ENCODE measurements around the gene SLC5A6.

Gene SLC5A6

DNA sequence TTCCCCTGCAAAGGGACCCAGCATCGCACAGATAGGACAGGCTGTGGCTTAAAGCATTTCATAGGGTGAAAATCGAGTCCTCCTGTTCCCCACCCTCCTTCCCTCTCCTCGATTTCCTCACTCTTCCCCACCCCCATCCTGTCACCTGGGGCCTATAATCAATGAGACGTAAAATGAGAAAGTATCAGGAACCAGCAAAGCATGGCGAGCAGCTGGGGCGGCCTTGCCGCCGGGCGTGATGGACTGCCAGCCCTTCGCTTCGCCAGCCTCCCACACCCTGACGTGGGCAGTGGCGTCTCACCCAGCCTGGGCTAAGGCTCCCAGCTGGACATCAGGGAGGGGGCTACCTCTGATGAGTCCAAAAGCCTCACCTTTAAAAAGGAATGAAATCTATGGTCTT lies 39.7 kb upstream of the SLC5A6 start:
- TF ChIP-seq, protein P1, sequence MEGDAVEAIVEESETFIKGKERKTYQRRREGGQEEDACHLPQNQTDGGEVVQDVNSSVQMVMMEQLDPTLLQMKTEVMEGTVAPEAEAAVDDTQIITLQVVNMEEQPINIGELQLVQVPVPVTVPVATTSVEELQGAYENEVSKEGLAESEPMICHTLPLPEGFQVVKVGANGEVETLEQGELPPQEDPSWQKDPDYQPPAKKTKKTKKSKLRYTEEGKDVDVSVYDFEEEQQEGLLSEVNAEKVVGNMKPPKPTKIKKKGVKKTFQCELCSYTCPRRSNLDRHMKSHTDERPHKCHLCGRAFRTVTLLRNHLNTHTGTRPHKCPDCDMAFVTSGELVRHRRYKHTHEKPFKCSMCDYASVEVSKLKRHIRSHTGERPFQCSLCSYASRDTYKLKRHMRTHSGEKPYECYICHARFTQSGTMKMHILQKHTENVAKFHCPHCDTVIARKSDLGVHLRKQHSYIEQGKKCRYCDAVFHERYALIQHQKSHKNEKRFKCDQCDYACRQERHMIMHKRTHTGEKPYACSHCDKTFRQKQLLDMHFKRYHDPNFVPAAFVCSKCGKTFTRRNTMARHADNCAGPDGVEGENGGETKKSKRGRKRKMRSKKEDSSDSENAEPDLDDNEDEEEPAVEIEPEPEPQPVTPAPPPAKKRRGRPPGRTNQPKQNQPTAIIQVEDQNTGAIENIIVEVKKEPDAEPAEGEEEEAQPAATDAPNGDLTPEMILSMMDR (IDR thresholded peaks at IDR 0.05) = no peak
- TF ChIP-seq ZFX (IDR thresholded peaks at IDR 0.05; ENCODE audit: borderline replicate concordance) = no peak

DNA sequence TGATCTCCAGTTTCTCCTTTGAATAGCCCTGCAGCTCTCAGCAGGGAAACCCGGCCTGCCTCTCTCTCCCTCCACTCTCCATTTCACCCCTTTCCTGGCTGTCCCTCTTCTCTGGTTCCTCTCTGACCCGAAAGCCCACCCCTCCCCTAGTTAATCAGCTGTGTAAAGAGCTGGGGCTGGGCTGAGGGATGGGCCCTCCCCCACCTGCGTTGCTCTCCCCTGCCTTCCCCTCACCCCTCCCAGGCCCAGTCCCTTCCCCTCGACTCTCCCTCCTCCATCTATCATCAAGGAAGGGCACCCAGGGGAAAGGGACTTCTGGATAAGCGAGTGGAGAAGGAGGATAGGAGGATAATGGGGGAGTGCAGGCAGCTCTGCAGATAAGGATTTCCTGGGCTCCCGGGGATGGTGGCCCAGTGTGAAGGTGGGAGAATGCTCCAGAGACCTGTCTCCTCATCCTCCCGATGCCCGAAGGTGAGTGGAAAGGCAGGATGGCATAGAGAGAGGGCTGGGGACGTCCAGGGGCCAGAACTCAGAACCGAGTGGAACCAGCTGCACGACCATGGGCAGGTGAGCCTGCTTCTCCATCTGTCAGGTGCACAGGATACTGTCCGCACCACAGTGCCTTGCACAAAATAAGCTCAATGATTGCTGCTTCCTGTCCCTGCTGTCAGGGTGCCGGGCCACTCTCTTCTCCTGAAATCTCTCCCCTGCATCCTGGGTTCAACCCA lies 38.7 kb upstream of the SLC5A6 start:
- H3K27ac ChIP-seq = no peak overlapping the region
- TF ChIP-seq ZFX (IDR thresholded peaks at IDR 0.05; ENCODE audit: borderline replicate concordance) = no peak
- TF ChIP-seq, protein P1 (IDR thresholded peaks at IDR 0.05) = no peak

More for the DNA sequence above, 39.7 kb upstream of the SLC5A6 start:
- no peak overlapping the region for H3K27ac ChIP-seq

- no peak for TF ChIP-seq ZFX (IDR thresholded peaks at IDR 0.05; ENCODE audit: borderline replicate concordance)
- TF ChIP-seq, protein P1 (IDR thresholded peaks at IDR 0.05) = peak; percentile 56
- no peak overlapping the region for H3K27ac ChIP-seq
Measured at GRCh38 chr2:27249891-27250651, 38.0 kb upstream of the SLC5A6 start.

DNA sequence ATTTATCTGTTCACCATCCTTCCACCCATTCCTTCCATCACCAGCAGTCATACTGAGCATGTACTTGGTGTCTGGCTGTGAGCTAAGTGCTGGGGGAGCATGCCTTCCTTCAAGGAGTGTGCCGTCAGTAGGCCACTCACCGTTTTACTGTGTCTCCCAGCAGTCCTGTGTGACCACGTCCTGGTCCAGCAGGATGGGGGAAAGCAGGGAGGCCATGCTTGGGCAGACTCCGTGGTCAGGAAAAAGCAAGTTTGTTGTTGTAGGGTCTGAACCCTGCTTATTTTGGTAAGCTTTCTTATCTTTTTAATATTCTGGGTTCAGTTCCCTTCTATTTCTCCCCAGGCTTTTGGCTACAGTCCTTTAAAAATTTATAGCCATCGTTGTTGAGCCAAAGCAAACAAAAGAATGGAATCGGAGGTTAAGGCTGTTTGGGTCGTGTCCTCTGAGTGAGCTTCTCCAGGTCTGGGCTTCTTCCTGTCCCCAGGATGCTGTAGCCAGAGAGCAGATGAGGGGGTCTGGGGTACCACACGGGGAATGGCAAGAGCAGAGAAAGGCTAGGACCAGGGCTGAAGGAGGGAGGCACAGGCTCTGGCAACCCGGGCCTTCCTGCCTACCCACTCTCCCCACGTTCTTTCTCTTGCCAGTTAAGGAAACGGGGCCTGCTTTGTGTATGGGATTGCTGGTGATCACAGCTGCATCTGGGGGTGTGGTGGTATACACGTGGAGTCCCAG lies 37.3 kb upstream of the SLC5A6 start:
- TF ChIP-seq, protein P1 (IDR thresholded peaks at IDR 0.05) = no peak
- TF ChIP-seq ZFX (IDR thresholded peaks at IDR 0.05; ENCODE audit: borderline replicate concordance) = no peak
- no peak overlapping the region for H3K27ac ChIP-seq

DNA sequence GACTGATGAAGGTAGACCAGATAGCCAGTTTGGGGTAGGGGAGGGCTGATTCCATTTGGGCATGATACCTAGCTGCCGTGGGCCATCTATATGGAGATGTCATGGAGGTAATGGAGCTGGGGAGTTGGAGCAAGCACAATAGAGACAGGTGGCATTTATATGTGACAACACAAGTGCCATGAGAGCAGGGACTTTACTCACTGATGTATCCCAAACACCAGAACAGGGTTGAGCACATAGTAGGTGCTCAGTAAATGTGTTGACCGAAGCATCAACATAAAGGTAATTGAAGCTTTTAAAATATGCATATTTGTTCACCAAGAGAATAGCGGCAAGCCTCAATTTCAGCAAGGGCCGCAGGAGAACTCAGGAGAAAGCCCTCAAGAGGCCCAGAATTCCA lies 35.8 kb upstream of the SLC5A6 start:
- TF ChIP-seq, protein P1 (IDR thresholded peaks at IDR 0.05) = no peak
- TF ChIP-seq ZFX (IDR thresholded peaks at IDR 0.05; ENCODE audit: borderline replicate concordance) = no peak
- no peak overlapping the region for H3K27ac ChIP-seq

- no peak overlapping the region for H3K27ac ChIP-seq
- TF ChIP-seq, protein P1 (IDR thresholded peaks at IDR 0.05) = no peak
- TF ChIP-seq ZFX (IDR thresholded peaks at IDR 0.05; ENCODE audit: borderline replicate concordance) = no peak
Measured at GRCh38 chr2:27245626-27246025, 33.6 kb upstream of the SLC5A6 start.
